SK-N-SH treated with all-trans-retinoic acid at 6 μM for 48 hours (cell line): ENCODE data around the gene C14orf119.
A peak's percentile ranks its signal among the peaks of the same experiment; 100 is the strongest.

ENCODE experiments used
- ATAC-seq: fragments of 200-7000 bp; cut with Tn5 transposase; 3 replicates; pipeline ENCODE4 v1.9.1; 2020; ENCODE audit warnings: mild to moderate bottlenecking, moderate library complexity
- ARNTL ChIP-seq: fragments of 450-650 bp; formaldehyde crosslinking; IDR thresholded peaks from 2 replicates; pipeline ENCODE4 v1.5.0; 2020; ENCODE audit warnings: low read depth, mild to moderate bottlenecking, moderate library complexity, borderline replicate concordance
- BACH2 ChIP-seq: fragments of 250-450 bp; sonication (Bioruptor Pico); IDR thresholded peaks from 2 replicates; pipeline ENCODE4 v1.9.0; 2021; ENCODE audit warnings: mild to moderate bottlenecking, borderline replicate concordance
- CREB5 ChIP-seq: fragments of 250-450 bp; sonication (Bioruptor Pico); IDR thresholded peaks from 2 replicates; pipeline ENCODE4 v1.5.1; 2020; ENCODE audit warnings: low read depth, mild to moderate bottlenecking, moderate library complexity
- CSDC2 ChIP-seq: fragments of 250-450 bp; sonication (Bioruptor Pico); IDR thresholded peaks from 2 replicates; pipeline ENCODE4 v1.5.0; 2020; ENCODE audit warnings: mild to moderate bottlenecking, moderate library complexity
- CSRNP3 ChIP-seq: fragments of 250-450 bp; sonication (Bioruptor Pico); IDR thresholded peaks from 2 replicates; pipeline ENCODE4 v1.5.1; 2021; ENCODE audit warnings: mild to moderate bottlenecking, moderate library complexity
- ESRRG ChIP-seq: fragments of 250-450 bp; sonication (Bioruptor Pico); IDR thresholded peaks from 2 replicates; pipeline ENCODE4 v1.6.1; 2021; ENCODE audit warnings: mild to moderate bottlenecking
- GLIS3 ChIP-seq: fragments of 250-450 bp; sonication (Bioruptor Pico); IDR thresholded peaks from 2 replicates; pipeline ENCODE4 v1.5.0; 2020; ENCODE audit warnings: mild to moderate bottlenecking, moderate library complexity
- OSR1 ChIP-seq: fragments of 250-450 bp; sonication (Bioruptor Pico); IDR thresholded peaks from 2 replicates; pipeline ENCODE4 v1.8.0; 2022; ENCODE audit warnings: moderate library complexity, mild to moderate bottlenecking, inconsistent platforms
- PATZ1 ChIP-seq: fragments of 250-450 bp; sonication (Bioruptor Pico); IDR thresholded peaks from 2 replicates; pipeline ENCODE4 v1.8.0; 2020; ENCODE audit warnings: mild to moderate bottlenecking, moderate library complexity, borderline replicate concordance
- POU6F1 ChIP-seq: fragments of 250-450 bp; sonication (Bioruptor Pico); IDR thresholded peaks from 2 replicates; pipeline ENCODE4 v1.8.0; 2021; ENCODE audit warnings: low read depth, mild to moderate bottlenecking, moderate library complexity, borderline replicate concordance
- PPARA ChIP-seq: fragments of 250-450 bp; sonication (Bioruptor Pico); IDR thresholded peaks from 2 replicates; pipeline ENCODE4 v1.5.0; 2020; ENCODE audit warnings: mild to moderate bottlenecking, borderline replicate concordance
- RARB ChIP-seq: fragments of 250-450 bp; sonication (Bioruptor Pico); IDR thresholded peaks from 2 replicates; pipeline ENCODE4 v1.8.0; 2021; ENCODE audit warnings: mild to moderate bottlenecking, moderate library complexity
- SNAI2 ChIP-seq: fragments of 250-450 bp; sonication (Bioruptor Pico); IDR thresholded peaks from 2 replicates; pipeline ENCODE4 v1.5.0; 2020; ENCODE audit warnings: mild to moderate bottlenecking, moderate library complexity
- TCF4 ChIP-seq: fragments of 250-450 bp; sonication (Bioruptor Pico); IDR thresholded peaks from 2 replicates; pipeline ENCODE4 v1.8.0; 2021; ENCODE audit warnings: mild to moderate bottlenecking, moderate library complexity, borderline replicate concordance
- TOX ChIP-seq: fragments of 250-450 bp; sonication (Bioruptor Pico); IDR thresholded peaks from 2 replicates; pipeline ENCODE4 v1.8.0; 2021; ENCODE audit warnings: mild to moderate bottlenecking, moderate library complexity, borderline replicate concordance
- TSHZ2 ChIP-seq: fragments of 250-450 bp; sonication (Bioruptor Pico); IDR thresholded peaks from 2 replicates; pipeline ENCODE4 v1.5.0; 2020; ENCODE audit warnings: mild to moderate bottlenecking, moderate library complexity
- ZC3H10 ChIP-seq: fragments of 250-450 bp; sonication (Bioruptor Pico); IDR thresholded peaks from 2 replicates; pipeline ENCODE4 v1.5.1; 2021; ENCODE audit warnings: mild to moderate bottlenecking, moderate library complexity
- ZFP3 ChIP-seq: fragments of 250-450 bp; sonication (Bioruptor Pico); IDR thresholded peaks from 2 replicates; pipeline ENCODE4 v1.5.0; 2020; ENCODE audit warnings: mild to moderate bottlenecking, moderate library complexity
- ZFP30 ChIP-seq: fragments of 450-650 bp; formaldehyde crosslinking; IDR thresholded peaks from 2 replicates; pipeline ENCODE4 v1.5.0; 2022; ENCODE audit warnings: mild to moderate bottlenecking, moderate library complexity
- ZNF565 ChIP-seq: fragments of 450-650 bp; formaldehyde crosslinking; conservative IDR thresholded peaks from 2 replicates; pipeline ENCODE4 v1.5.0; 2020; ENCODE audit warnings: low read depth, mild to moderate bottlenecking, moderate library complexity
- ZNF70 ChIP-seq: fragments of 450-650 bp; formaldehyde crosslinking; IDR thresholded peaks from 2 replicates; pipeline ENCODE4 v1.5.0; 2020; ENCODE audit warnings: mild to moderate bottlenecking, moderate library complexity
- ZNF8 ChIP-seq: fragments of 450-650 bp; formaldehyde crosslinking; IDR thresholded peaks from 2 replicates; pipeline ENCODE4 v1.5.0; 2020; ENCODE audit warnings: mild to moderate bottlenecking, moderate library complexity

Gene C14orf119

GRCh38 chr14:23067847-23068788, 27.2 kb upstream of the C14orf119 start:
- TF ChIP-seq TCF4 (CRISPR knock-in tag): no peak
- TF ChIP-seq ZNF70 (CRISPR knock-in tag): no peak
- no peak for TF ChIP-seq POU6F1
- TF ChIP-seq, all 23 proteins: peak for 0
- no peak for ATAC-seq

GRCh38 chr14:23068789-23069412, 26.4 kb upstream of the C14orf119 start:
- TF ChIP-seq RARB (no peak), CSDC2 (no peak), ARNTL (CRISPR knock-in tag) (no peak), POU6F1 (no peak), ESRRG (CRISPR knock-in tag) (no peak), BACH2 (CRISPR knock-in tag) (no peak), PPARA (CRISPR knock-in tag) (no peak), ZFP3 (CRISPR knock-in tag) (no peak), ZFP30 (no peak), TOX (CRISPR knock-in tag) (no peak), OSR1 (no peak), CSRNP3 (CRISPR knock-in tag) (no peak), SNAI2 (no peak), ZC3H10 (no peak), GLIS3 (CRISPR knock-in tag) (no peak), ZNF565 (CRISPR knock-in tag) (no peak), CREB5 (CRISPR knock-in tag) (no peak), ZNF8 (CRISPR knock-in tag) (no peak), TCF4 (CRISPR knock-in tag) (no peak)
- peak; percentile 82 for ATAC-seq

GRCh38 chr14:23069413-23069806, 25.9 kb upstream of the C14orf119 start:
- no peak for ATAC-seq
- TF ChIP-seq TOX (CRISPR knock-in tag): no peak
- no peak for TF ChIP-seq CREB5 (CRISPR knock-in tag)
- TF ChIP-seq ZNF8 (CRISPR knock-in tag): no peak
- no peak for TF ChIP-seq CSRNP3 (CRISPR knock-in tag)
- TF ChIP-seq BACH2 (CRISPR knock-in tag): no peak
- no peak for TF ChIP-seq GLIS3 (CRISPR knock-in tag)
- no peak for TF ChIP-seq CSDC2
- TF ChIP-seq TSHZ2: no peak
- no peak for TF ChIP-seq ARNTL (CRISPR knock-in tag)
- no peak for TF ChIP-seq PATZ1
- no peak for TF ChIP-seq ESRRG (CRISPR knock-in tag)
- no peak for TF ChIP-seq PPARA (CRISPR knock-in tag)
- TF ChIP-seq ZC3H10: no peak
- TF ChIP-seq RARB: no peak
